ENCODE data around the gene IL18.

DNA sequence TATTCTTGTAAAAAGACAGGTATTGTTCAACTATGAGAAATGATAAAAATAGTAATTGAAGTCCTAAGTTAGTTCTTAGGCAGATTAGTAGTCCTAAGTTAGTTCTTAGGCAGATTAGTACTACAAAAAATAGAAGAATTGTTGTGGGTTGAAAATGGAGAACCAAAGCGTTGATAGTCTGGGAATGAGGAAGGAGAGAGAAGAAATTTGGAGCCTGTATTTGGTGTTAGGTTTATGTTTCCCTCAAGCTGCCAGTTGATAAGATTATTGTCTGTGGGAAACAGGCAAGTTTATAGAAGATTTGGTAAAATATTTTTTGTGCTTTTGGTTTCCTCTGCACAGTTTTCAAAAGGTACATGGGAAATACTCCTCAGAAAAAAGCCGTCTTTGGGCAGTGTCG, 15.0 kb upstream of the IL18 start:
- TF ChIP-seq CTCF (optimal IDR thresholded peaks at IDR 0.05 in 1 of 3, IDR thresholded peaks at IDR 0.05 in 1 of 3, conservative IDR thresholded peaks at IDR 0.05 in 1 of 3; ENCODE audit: extremely low read depth in 1 of 3, insufficient read depth in 2 of 3, low read length in 3 of 3) (no peak), EZH2 (IDR thresholded peaks at IDR 0.05; ENCODE audit: low read length) (no peak)
